ENCODE data around the gene COX4I1. TPM values are rescaled to one million over a fixed set of nuclear protein-coding genes. Genes with fewer than 3 reads are reported as not detected.

Gene COX4I1
- total RNA-seq, 1 experiment from 2014 or later, result 506 TPM

- Histone ChIP-seq H3K4me2 (ENCODE audit: insufficient read depth, insufficient read length, low read length) (no peak overlapping the region), H2BK15ac (ENCODE audit: low read depth, low read length) (no peak overlapping the region), H3K23me2 (ENCODE audit: insufficient read length, low read depth, low read length, poor library complexity, severe bottlenecking) (peaks cover under 1% of the 10 kb centered on the region), H3K27ac (ENCODE audit: insufficient read length, low read depth, low read length) (no peak overlapping the region), H4K20me1 (ENCODE audit: control insufficient read depth, insufficient read depth, insufficient read length) (no peaks in the 10 kb centered on the region), H4K8ac (replicated peaks; ENCODE audit: insufficient read length, low read depth, low read length) (no peak overlapping the region), H2BK5ac (ENCODE audit: insufficient read length, low read length) (no peak overlapping the region), H3K14ac (ENCODE audit: insufficient read depth, low read length) (no peak overlapping the region), H4K91ac (ENCODE audit: insufficient read length, low read depth, low read length) (no peak overlapping the region), H2AFZ (ENCODE audit: low read length) (no peak overlapping the region), H3K4me1 (ENCODE audit: insufficient read depth, low read length) (no peaks in the 10 kb centered on the region), H3K9me3 (ENCODE audit: control insufficient read depth, low read depth, low read length) (no peaks in the 10 kb centered on the region), H2BK20ac (ENCODE audit: low read depth, low read length, poor library complexity, severe bottlenecking) (no peak overlapping the region), H3K9ac (ENCODE audit: extremely low read depth, insufficient read length, low read length) (no peak overlapping the region), H3K27me3 (ENCODE audit: insufficient read depth, low read length) (no peaks in the 10 kb centered on the region), H3K23ac (ENCODE audit: insufficient read length, low read depth, low read length) (no peak overlapping the region), H3K18ac (ENCODE audit: insufficient read length, low read depth, low read length) (no peak overlapping the region), H3K79me1 (ENCODE audit: insufficient read depth, low read depth, low read length, poor library complexity, severe bottlenecking) (peaks cover 2% of the 10 kb centered on the region), H2AK5ac (ENCODE audit: insufficient read length, low read length) (no peak overlapping the region), H4K5ac (ENCODE audit: insufficient read length, low read depth, low read length) (no peak overlapping the region), H3K4ac (ENCODE audit: low read depth, low read length) (no peak overlapping the region), H2BK12ac (ENCODE audit: insufficient read length, low read depth, low read length) (no peak overlapping the region), H3T11ph (ENCODE audit: low read length) (no peak overlapping the region), H3K56ac (ENCODE audit: insufficient read length, low read depth, low read length) (no peak overlapping the region), H3K79me2 (ENCODE audit: insufficient read depth, low read length) (no peaks in the 10 kb centered on the region), H2BK120ac (ENCODE audit: low read depth, low read length, poor library complexity, severe bottlenecking) (no peak overlapping the region)
- Mint-ChIP-seq H3K4me3 (no peak overlapping the region), H3K9me3 (no peaks in the 10 kb centered on the region; a peak in 1 of 5 replicates), H3K27me3 (ENCODE audit: low read depth) (no peaks in the 10 kb centered on the region; the same call in 1 of the 2 replicates), H3K27ac (no peak overlapping the region), H3K36me3 (ENCODE audit: insufficient read depth in 1 of 3, low read depth in 3 of 3) (peaks cover 57 to 71% (median 62%) of the 10 kb centered on the region in 3 experiments), H3K4me1 (peaks cover 6 to 7% of the 10 kb centered on the region in 2 experiments)
- DNase-seq, result no peak
- TF ChIP-seq, protein P1, sequence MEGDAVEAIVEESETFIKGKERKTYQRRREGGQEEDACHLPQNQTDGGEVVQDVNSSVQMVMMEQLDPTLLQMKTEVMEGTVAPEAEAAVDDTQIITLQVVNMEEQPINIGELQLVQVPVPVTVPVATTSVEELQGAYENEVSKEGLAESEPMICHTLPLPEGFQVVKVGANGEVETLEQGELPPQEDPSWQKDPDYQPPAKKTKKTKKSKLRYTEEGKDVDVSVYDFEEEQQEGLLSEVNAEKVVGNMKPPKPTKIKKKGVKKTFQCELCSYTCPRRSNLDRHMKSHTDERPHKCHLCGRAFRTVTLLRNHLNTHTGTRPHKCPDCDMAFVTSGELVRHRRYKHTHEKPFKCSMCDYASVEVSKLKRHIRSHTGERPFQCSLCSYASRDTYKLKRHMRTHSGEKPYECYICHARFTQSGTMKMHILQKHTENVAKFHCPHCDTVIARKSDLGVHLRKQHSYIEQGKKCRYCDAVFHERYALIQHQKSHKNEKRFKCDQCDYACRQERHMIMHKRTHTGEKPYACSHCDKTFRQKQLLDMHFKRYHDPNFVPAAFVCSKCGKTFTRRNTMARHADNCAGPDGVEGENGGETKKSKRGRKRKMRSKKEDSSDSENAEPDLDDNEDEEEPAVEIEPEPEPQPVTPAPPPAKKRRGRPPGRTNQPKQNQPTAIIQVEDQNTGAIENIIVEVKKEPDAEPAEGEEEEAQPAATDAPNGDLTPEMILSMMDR (conservative IDR thresholded peaks at IDR 0.05), result no peak
- no CpG with 5 or more reads among the region's 18 CpGs for WGBS (ENCODE audit: extremely low coverage, insufficient read length, low lambda C conversion rate)
These were observed 6.0 kb downstream of the COX4I1 start for GRCh38 chr16:85805442-85806045.

Data from H9 (cell line).